PC-3 (cell line): Measurements from ENCODE around the gene SARNP. TPM values are rescaled to one million over a fixed set of nuclear protein-coding genes. Genes with fewer than 3 reads are reported as not detected.

Experiments
- ATAC-seq: fragments of 200-7000 bp; cut with Tn5 transposase; 2 replicates; pipeline ENCODE4 v1.9.1; 2020; ENCODE audit warnings: mild to moderate bottlenecking, moderate library complexity
- BruUV-seq: library from RNA; stranded (reverse); fragments of 400-500 nt; replicated peaks from 2 replicates; lab custom pipeline; 2021; lab: Mats Ljungman, UMichigan
- CTCF ChIA-PET: fragments of 300-600 bp; sonication (Branson Sonifier 250); formaldehyde crosslinking; loops from one replicate; lab custom pipeline; 2022; ENCODE audit warnings: antibody characterized with exemption; lab: Charles Lee
- POLR2A ChIA-PET: fragments of 300-600 bp; sonication (Branson Sonifier 250); formaldehyde crosslinking; loops from one replicate; lab custom pipeline; 2022; ENCODE audit warnings: antibody characterized with exemption; ENCODE audit not compliant: unreplicated experiment; lab: Charles Lee
- DNase-seq: peaks from one replicate; pipeline ENCODE4 v3.0.0-alpha.2; 2015
- H2AFZ ChIP-seq: fragments of 300-600 bp; sonication (generic); 2 replicates; pipeline ENCODE4 v1.6.0; 2016; ENCODE audit warnings: antibody characterized with exemption, low read length
- H3F3A ChIP-seq: fragments of 300-600 bp; sonication (generic); one replicate; pipeline ENCODE4 v1.6.0; 2017; ENCODE audit warnings: antibody characterized with exemption, low read length, control low read depth, mild to moderate bottlenecking; ENCODE audit not compliant: unreplicated experiment
- H3K27ac ChIP-seq: fragments of 300-600 bp; sonication (generic); 2 replicates; pipeline ENCODE4 v1.5.1; 2016; ENCODE audit warnings: mild to moderate bottlenecking, low read length
- H3K27me3 ChIP-seq: fragments of 300-600 bp; sonication (generic); 2 replicates; pipeline ENCODE4 v1.6.1; 2016; ENCODE audit warnings: low read length, mixed read lengths
- H3K36me3 ChIP-seq: fragments of 300-600 bp; sonication (generic); 2 replicates; pipeline ENCODE4 v1.6.1; 2016; ENCODE audit warnings: low read depth, mixed run types, low read length, mixed read lengths
- H3K4me1 ChIP-seq: fragments of 300-600 bp; sonication (generic); 2 replicates; pipeline ENCODE4 v1.5.1; 2016; ENCODE audit warnings: low read length; ENCODE audit not compliant: insufficient read depth
- H3K4me2 ChIP-seq: fragments of 300-600 bp; sonication (generic); 2 replicates; pipeline ENCODE4 v1.6.0; 2016; ENCODE audit warnings: low read length
- H3K4me3 ChIP-seq: fragments of 300-600 bp; sonication (generic); 2 replicates; pipeline ENCODE4 v1.5.1; 2016; ENCODE audit warnings: mild to moderate bottlenecking, low read length, mixed read lengths
- H3K79me2 ChIP-seq: fragments of 300-600 bp; sonication (generic); 2 replicates; pipeline ENCODE4 v1.6.1; 2017; ENCODE audit warnings: low read length, mixed read lengths
- H3K9ac ChIP-seq: fragments of 300-600 bp; sonication (generic); 2 replicates; pipeline ENCODE4 v1.6.0; 2016; ENCODE audit warnings: mild to moderate bottlenecking, low read length
- H3K9me2 ChIP-seq: fragments of 300-600 bp; sonication (generic); replicated peaks from 2 replicates; pipeline ENCODE4 v1.6.1; 2016; ENCODE audit warnings: mixed run types, low read length, mixed read lengths
- H3K9me3 ChIP-seq: fragments of 300-600 bp; sonication (generic); 2 replicates; pipeline ENCODE4 v1.6.1; 2016; ENCODE audit warnings: low read length, mixed read lengths
- H4K20me1 ChIP-seq: fragments of 300-600 bp; sonication (generic); 2 replicates; pipeline ENCODE4 v1.6.1; 2016; ENCODE audit warnings: low read length, mixed read lengths
- EZH2 ChIP-seq: fragments of 300-600 bp; sonication (generic); IDR thresholded peaks from one replicate; pipeline ENCODE4 v1.6.1; 2017; ENCODE audit warnings: antibody characterized with exemption, mild to moderate bottlenecking, low read length; ENCODE audit not compliant: unreplicated experiment
- EZH2phosphoT487 ChIP-seq: fragments of 300-600 bp; sonication (generic); IDR thresholded peaks from 2 replicates; pipeline ENCODE4 v1.6.1; 2018; ENCODE audit warnings: mild to moderate bottlenecking, antibody characterized with exemption, low read length, borderline replicate concordance
- intact Hi-C: fragments of 100-400 bp; cut with micrococcal nuclease; formaldehyde crosslinking; loops from 2 replicates; pipeline ENCODE4 v1.9.0; 2023
- total RNA-seq: library from RNA; depleted of rRNA; stranded (reverse); fragments of >200 nt; gene quantifications from 2 replicates; pipeline ENCODE4 v1.2.3, GENCODE V29; 2014
- TF ChIP-seq, protein P1 (sequence below): fragments of 300-600 bp; sonication (generic); conservative IDR thresholded peaks from 2 replicates; pipeline ENCODE4 v1.5.1; 2017; ENCODE audit warnings: antibody characterized with exemption, low read depth, mild to moderate bottlenecking, low read length

SARNP gene
- total RNA-seq, 1 experiment from 2014 or later, result 103 TPM

- intact Hi-C loops, result no loop called here
- ChIA-PET POLR2A (no interaction called here), CTCF (no interaction called here)
- no peaks in the 10 kb centered on the region for H3F3A ChIP-seq
- H4K20me1 ChIP-seq, result no peaks in the 10 kb centered on the region
- no peak overlapping the region for H3K9ac ChIP-seq
- H3K9me2 ChIP-seq, result no peaks in the 10 kb centered on the region
- H3K36me3 ChIP-seq, result no peaks in the 10 kb centered on the region
- ATAC-seq, result no peak
- BruUV-seq, result no TSS peak
- no peak for DNase-seq
- no peaks in the 10 kb centered on the region for H3K79me2 ChIP-seq
- H3K27me3 ChIP-seq, result no peaks in the 10 kb centered on the region
- no peak overlapping the region for H3K4me2 ChIP-seq
- TF ChIP-seq, protein P1, sequence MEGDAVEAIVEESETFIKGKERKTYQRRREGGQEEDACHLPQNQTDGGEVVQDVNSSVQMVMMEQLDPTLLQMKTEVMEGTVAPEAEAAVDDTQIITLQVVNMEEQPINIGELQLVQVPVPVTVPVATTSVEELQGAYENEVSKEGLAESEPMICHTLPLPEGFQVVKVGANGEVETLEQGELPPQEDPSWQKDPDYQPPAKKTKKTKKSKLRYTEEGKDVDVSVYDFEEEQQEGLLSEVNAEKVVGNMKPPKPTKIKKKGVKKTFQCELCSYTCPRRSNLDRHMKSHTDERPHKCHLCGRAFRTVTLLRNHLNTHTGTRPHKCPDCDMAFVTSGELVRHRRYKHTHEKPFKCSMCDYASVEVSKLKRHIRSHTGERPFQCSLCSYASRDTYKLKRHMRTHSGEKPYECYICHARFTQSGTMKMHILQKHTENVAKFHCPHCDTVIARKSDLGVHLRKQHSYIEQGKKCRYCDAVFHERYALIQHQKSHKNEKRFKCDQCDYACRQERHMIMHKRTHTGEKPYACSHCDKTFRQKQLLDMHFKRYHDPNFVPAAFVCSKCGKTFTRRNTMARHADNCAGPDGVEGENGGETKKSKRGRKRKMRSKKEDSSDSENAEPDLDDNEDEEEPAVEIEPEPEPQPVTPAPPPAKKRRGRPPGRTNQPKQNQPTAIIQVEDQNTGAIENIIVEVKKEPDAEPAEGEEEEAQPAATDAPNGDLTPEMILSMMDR, result no peak
- TF ChIP-seq EZH2 (no peak), EZH2phosphoT487 (no peak)
- no peak overlapping the region for H3K4me3 ChIP-seq
- 0 out of 2 replicates have a peak, but pooled peaks cover 4% of the 10 kb centered on the region for H3K9me3 ChIP-seq
- no peak overlapping the region for H2AFZ ChIP-seq
- no peak overlapping the region for H3K27ac ChIP-seq
- H3K4me1 ChIP-seq, result no peaks in the 10 kb centered on the region
Measured at GRCh38 chr12:55862286-55862685, 44.8 kb upstream of the SARNP start.

DNA sequence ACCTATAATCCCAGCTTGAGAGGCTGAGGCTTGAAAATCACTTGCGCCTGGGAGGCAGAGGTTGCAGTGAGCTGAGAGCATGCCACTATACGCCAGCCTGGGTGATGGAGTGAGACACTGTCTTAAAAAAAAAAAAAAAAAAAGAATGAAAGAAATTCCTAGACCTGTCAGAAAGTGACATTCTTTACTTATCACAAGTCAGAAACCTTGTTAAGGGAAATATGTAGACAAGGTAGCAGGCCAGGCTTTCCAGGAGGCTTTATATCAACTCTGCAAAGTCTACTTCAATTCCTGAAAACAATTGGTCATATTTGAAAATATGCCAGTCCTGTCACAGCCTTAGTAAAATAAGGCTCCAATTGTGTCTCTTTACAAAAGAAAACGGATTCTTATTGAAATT lies 44.3 kb upstream of the SARNP start:
- H3F3A ChIP-seq, result no peaks in the 10 kb centered on the region
- no peaks in the 10 kb centered on the region for H3K9me2 ChIP-seq
- no peak overlapping the region for H3K9ac ChIP-seq
- no peak overlapping the region for H2AFZ ChIP-seq
- H3K27ac ChIP-seq, result no peak overlapping the region
- BruUV-seq, result no TSS peak
- H3K36me3 ChIP-seq, result no peaks in the 10 kb centered on the region
- no peak overlapping the region for H3K4me2 ChIP-seq
- POLR2A ChIA-PET, result no interaction called here
- ATAC-seq (no peak), DNase-seq (no peak)
- H3K79me2 ChIP-seq, result no peaks in the 10 kb centered on the region
- intact Hi-C loops, result no loop called here
- CTCF ChIA-PET, result no interaction called here
- TF ChIP-seq EZH2, result no peak
- TF ChIP-seq, protein P1, result no peak
- no peak for TF ChIP-seq EZH2phosphoT487
- H3K4me1 ChIP-seq, result no peaks in the 10 kb centered on the region
- H3K27me3 ChIP-seq, result no peaks in the 10 kb centered on the region
- no peaks in the 10 kb centered on the region for H4K20me1 ChIP-seq
- 0 out of 2 replicates have a peak, but pooled peaks cover 4% of the 10 kb centered on the region for H3K9me3 ChIP-seq
- no peak overlapping the region for H3K4me3 ChIP-seq

- Histone ChIP-seq H3K4me1 (no peaks in the 10 kb centered on the region), H3K4me2 (no peak overlapping the region), H3K9me2 (no peaks in the 10 kb centered on the region), H3F3A (no peaks in the 10 kb centered on the region), H4K20me1 (no peaks in the 10 kb centered on the region), H2AFZ (no peak overlapping the region), H3K27ac (no peak overlapping the region), H3K36me3 (no peaks in the 10 kb centered on the region), H3K4me3 (no peak overlapping the region), H3K79me2 (no peaks in the 10 kb centered on the region), H3K9ac (no peak overlapping the region), H3K9me3 (0 out of 2 replicates have a peak, but pooled peaks cover 4% of the 10 kb centered on the region), H3K27me3 (no peaks in the 10 kb centered on the region)
- no TSS peak for BruUV-seq
- intact Hi-C loops, result no loop called here
- no peak for DNase-seq
- no peak for ATAC-seq
- CTCF ChIA-PET, result interaction anchor here (0.6 kb wide), 1 partner anchor 155 kb away, joined by 6 read pairs; no protein-coding TSS in a partner anchor
- no peak for TF ChIP-seq EZH2
- TF ChIP-seq, protein P1, result no peak
- TF ChIP-seq EZH2phosphoT487, result no peak
- POLR2A ChIA-PET, result no interaction called here
Measured at GRCh38 chr12:55861396-55861795, 43.9 kb upstream of the SARNP start.
